Smooth muscle cell (in vitro differentiated cells): ENCODE data around the gene ACVR1. TPM values are rescaled to one million over a fixed set of nuclear protein-coding genes. Genes with fewer than 3 reads are reported as not detected.

Experiments
- DNase-seq: peaks from one replicate; lab custom pipeline; 2025; ENCODE audit not compliant: unreplicated experiment; lab: John Stamatoyannopoulos, UW
- H2AFZ ChIP-seq: fragments of 200-600 bp; sonication (generic); 2 replicates; pipeline ENCODE4 v1.6.0; 2016; ENCODE audit warnings: antibody characterized with exemption, low read depth, mild to moderate bottlenecking
- H3F3A ChIP-seq: fragments of 200-600 bp; sonication (generic); 2 replicates; pipeline ENCODE4 v1.6.0; 2017; ENCODE audit warnings: antibody characterized with exemption, low read depth
- H3K27ac ChIP-seq: fragments of 200-600 bp; sonication (generic); 2 replicates; pipeline ENCODE4 v1.5.1; 2016; ENCODE audit warnings: low read depth, mild to moderate bottlenecking
- H3K27me3 ChIP-seq: fragments of 200-600 bp; sonication (generic); 2 replicates; pipeline ENCODE4 v1.6.1; 2016; ENCODE audit warnings: low read depth, mild to moderate bottlenecking
- H3K36me3 ChIP-seq: fragments of 200-600 bp; sonication (generic); 2 replicates; pipeline ENCODE4 v1.5.1; 2016; ENCODE audit warnings: low read depth
- H3K4me1 ChIP-seq: fragments of 200-600 bp; sonication (generic); 2 replicates; pipeline ENCODE4 v1.5.1; 2016; ENCODE audit warnings: low read depth
- H3K4me2 ChIP-seq: fragments of 200-600 bp; sonication (generic); 2 replicates; pipeline ENCODE4 v1.6.0; 2016; ENCODE audit warnings: mild to moderate bottlenecking
- H3K4me3 ChIP-seq: fragments of 200-600 bp; sonication (generic); 2 replicates; pipeline ENCODE4 v1.5.1; 2016; ENCODE audit warnings: mild to moderate bottlenecking
- H3K79me2 ChIP-seq: fragments of 200-600 bp; sonication (generic); 2 replicates; pipeline ENCODE4 v1.6.0; 2016; ENCODE audit warnings: low read depth, mild to moderate bottlenecking
- H3K9ac ChIP-seq: fragments of 200-600 bp; sonication (generic); 2 replicates; pipeline ENCODE4 v1.6.0; 2016; ENCODE audit warnings: low read depth
- H3K9me3 ChIP-seq: fragments of 200-600 bp; sonication (generic); replicated peaks from 2 replicates; pipeline ENCODE4 v1.5.1; 2016; ENCODE audit warnings: low read depth
- H4K20me1 ChIP-seq: fragments of 200-600 bp; sonication (generic); 2 replicates; pipeline ENCODE4 v1.6.0; 2016; ENCODE audit warnings: low read depth
- WGBS: methylation state at CpG from one replicate; pipeline ENCODE4 v1.1.7; 2016; ENCODE audit warnings: low lambda C conversion rate; 5-methylcytosine and 5-hydroxymethylcytosine counted together
- polyA plus RNA-seq: library from polyadenylated mRNA; unstranded; fragments of >200 nt; fragmentation: Nextera tagmentation; extraction: Ambion mirVana; gene quantifications from 2 replicates; pipeline ENCODE4 v1.2.1, GENCODE V29; 2016
- total RNA-seq: library from RNA; depleted of rRNA; stranded (reverse); fragments of >200 nt; gene quantifications from 2 replicates; pipeline ENCODE4 v1.2.3, GENCODE V29; 2014
- TF ChIP-seq, protein P1 (sequence below): fragments of 200-600 bp; sonication (generic); IDR thresholded peaks from 2 replicates; pipeline ENCODE4 v1.5.1; 2017; ENCODE audit warnings: borderline replicate concordance, mild to moderate bottlenecking, antibody characterized with exemption; ENCODE audit not compliant: insufficient read depth, poor library complexity, severe bottlenecking

ACVR1 gene
- total and polyA plus RNA-seq, 2 experiments from 2014 or later: 27.2 to 32.7 TPM

DNA sequence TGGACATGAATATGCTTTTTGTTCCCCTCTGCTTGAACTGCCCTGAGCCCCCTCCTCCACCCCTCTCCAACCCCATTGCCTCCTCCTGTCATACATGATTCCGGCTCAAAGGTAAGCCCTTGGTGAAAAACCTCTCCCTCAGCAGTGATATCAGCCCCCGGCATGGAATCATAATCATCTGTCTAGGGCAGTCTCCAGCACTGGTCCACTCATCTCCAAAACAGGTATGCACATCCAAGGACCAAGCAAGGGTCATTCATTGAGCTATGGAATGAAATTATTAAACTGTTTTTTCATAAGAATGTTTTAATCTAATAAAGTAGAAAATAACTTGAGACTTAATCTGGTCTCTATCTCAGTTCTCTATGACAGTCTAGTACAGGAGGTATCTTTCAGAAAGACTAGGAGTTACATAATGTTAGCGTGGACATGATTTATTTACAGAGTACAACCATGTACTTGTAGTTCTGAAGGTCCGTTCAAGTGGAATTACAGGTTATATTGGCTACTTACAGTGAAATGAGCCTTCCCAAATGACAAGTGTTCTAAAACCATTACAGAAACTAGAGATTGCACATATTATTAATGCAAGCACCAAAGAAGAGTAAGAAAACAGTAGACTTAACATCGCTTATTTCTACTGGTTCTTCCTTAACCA lies 75.2 kb downstream of the ACVR1 start:
- no peaks in the 10 kb centered on the region for H3K27me3 ChIP-seq
- 87% methylated on average over 5 of the region's 5 CpGs for WGBS
- H3K9me3 ChIP-seq: no peaks in the 10 kb centered on the region
- H3K4me2 ChIP-seq: no peak overlapping the region
- no peaks in the 10 kb centered on the region for H3F3A ChIP-seq
- peaks cover 6% of the 10 kb centered on the region for H3K36me3 ChIP-seq
- H4K20me1 ChIP-seq: peaks cover 10% of the 10 kb centered on the region
- H2AFZ ChIP-seq: no peak overlapping the region
- no peak for DNase-seq
- TF ChIP-seq, protein P1, sequence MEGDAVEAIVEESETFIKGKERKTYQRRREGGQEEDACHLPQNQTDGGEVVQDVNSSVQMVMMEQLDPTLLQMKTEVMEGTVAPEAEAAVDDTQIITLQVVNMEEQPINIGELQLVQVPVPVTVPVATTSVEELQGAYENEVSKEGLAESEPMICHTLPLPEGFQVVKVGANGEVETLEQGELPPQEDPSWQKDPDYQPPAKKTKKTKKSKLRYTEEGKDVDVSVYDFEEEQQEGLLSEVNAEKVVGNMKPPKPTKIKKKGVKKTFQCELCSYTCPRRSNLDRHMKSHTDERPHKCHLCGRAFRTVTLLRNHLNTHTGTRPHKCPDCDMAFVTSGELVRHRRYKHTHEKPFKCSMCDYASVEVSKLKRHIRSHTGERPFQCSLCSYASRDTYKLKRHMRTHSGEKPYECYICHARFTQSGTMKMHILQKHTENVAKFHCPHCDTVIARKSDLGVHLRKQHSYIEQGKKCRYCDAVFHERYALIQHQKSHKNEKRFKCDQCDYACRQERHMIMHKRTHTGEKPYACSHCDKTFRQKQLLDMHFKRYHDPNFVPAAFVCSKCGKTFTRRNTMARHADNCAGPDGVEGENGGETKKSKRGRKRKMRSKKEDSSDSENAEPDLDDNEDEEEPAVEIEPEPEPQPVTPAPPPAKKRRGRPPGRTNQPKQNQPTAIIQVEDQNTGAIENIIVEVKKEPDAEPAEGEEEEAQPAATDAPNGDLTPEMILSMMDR: no peak
- H3K79me2 ChIP-seq: peaks cover 41% of the 10 kb centered on the region
- no peak overlapping the region for H3K9ac ChIP-seq
- H3K27ac ChIP-seq: no peak overlapping the region
- H3K4me3 ChIP-seq: no peak overlapping the region
- no peaks in the 10 kb centered on the region for H3K4me1 ChIP-seq

DNA sequence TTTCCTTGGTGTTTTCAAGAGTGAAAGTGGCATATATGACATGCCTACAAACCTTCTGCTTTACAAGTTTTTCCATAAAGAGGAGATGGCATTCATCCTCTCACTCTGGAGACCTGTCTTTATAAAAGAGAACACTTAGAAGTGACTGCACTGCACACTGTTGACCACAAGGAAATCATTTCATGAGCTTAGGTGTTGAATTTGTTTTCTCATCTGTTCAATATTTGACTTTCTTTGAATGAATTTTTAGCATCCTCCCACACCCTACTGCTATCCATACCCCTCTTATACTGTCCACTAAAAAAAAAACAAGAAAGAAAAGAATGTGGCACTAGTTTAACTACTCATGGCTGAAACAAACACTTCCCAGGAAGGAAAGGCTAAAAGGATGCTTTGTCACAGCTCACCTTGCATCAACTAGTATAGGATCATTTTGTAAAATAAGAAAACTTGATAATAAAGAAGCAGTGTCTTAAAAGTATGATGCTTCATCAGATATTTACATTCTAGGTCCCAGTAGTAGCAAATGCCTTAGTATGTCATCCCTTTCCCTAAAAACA lies 83.0 kb downstream of the ACVR1 start:
- Histone ChIP-seq H2AFZ (no peak overlapping the region), H3K36me3 (peaks cover 5% of the 10 kb centered on the region), H3K4me2 (peak overlapping the region; percentile 56), H3K9ac (no peak overlapping the region), H3F3A (peaks cover 18% of the 10 kb centered on the region), H3K9me3 (no peaks in the 10 kb centered on the region), H3K79me2 (peaks cover 13% of the 10 kb centered on the region), H4K20me1 (peaks cover 22% of the 10 kb centered on the region), H3K27ac (peak overlapping the region; percentile 69), H3K4me3 (no peak overlapping the region), H3K27me3 (no peaks in the 10 kb centered on the region), H3K4me1 (peaks cover 28% of the 10 kb centered on the region)
- DNase-seq: no peak
- TF ChIP-seq, protein P1: peak; percentile 41

DNA sequence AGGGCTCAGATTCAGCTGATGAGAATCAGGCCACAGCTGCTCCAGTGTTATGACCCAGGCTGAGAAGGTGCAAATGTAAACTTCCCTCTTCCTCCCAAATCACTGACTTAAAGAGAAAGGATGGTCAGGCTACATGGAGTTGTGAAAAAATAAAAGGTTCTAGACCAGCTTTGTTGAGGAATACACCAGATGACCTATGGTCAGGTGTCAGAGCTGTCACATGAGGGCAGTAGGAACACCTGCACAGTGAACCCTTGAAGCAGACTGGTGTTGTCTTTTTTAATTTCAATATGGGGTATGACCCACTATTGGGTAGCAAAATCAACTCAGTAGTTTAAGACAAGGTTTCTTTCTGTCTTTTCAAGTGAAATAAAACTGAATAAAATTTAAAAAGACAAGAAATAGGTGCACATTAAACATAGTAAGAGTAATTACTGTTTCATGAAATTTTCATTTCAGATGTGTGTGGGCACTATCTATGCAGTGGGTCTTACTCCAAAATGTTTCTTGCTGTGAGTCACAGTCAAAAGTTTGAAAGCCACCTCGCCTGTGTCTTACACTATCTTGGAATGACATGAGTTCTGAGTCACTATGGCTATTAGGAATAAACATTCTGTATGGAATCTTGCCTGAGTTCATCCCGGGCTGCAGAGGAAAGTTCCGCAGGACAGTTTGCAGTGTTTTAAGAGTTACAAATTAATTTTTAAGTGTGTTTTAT lies 83.6 kb downstream of the ACVR1 start:
- Histone ChIP-seq H4K20me1 (peaks cover 19% of the 10 kb centered on the region), H3F3A (peaks cover 18% of the 10 kb centered on the region), H3K9me3 (no peaks in the 10 kb centered on the region), H3K4me1 (peaks cover 33% of the 10 kb centered on the region), H3K79me2 (peaks cover 17% of the 10 kb centered on the region), H3K36me3 (no peaks in the 10 kb centered on the region), H3K4me3 (no peak overlapping the region), H3K27ac (peak overlapping the region; percentile 69), H2AFZ (no peak overlapping the region), H3K4me2 (peak overlapping the region; percentile 56), H3K9ac (peak overlapping the region; percentile 35), H3K27me3 (no peaks in the 10 kb centered on the region)
- TF ChIP-seq, protein P1: no peak
- WGBS: 8% methylated on average over 3 of the region's 3 CpGs
- no peak for DNase-seq
